ENCODE measurements around the gene CTDSPL2. TPM values are rescaled to one million over a fixed set of nuclear protein-coding genes. Genes with fewer than 3 reads are reported as not detected.

The CTDSPL2 gene
- total RNA-seq = 60.1 and 69.3 TPM in 2 replicates

GRCh38 chr15:44426975-44427755, at the start of gene CTDSPL2:
Gene CTDSPL2 (plus strand): TSS chr15:44427629. CDS start chr15:44459015, 31,386 bp downstream.

GRCh38 chr15:44536962-44537734, 109.7 kb downstream of the CTDSPL2 start, which contains the start of gene EIF3J:
Gene EIF3J (plus strand): TSS chr15:44537147. CDS start chr15:44537195, 48 bp downstream.

Other genes starting within 250 kb of the CTDSPL2 start
- 2.7 and 2.8 TPM in 2 replicates for gene FRMD5, start 232.4 kb upstream of the CTDSPL2 start, total RNA-seq
- 50.9 and 61.4 TPM in 2 replicates for gene GOLM2, start 138.9 kb upstream of the CTDSPL2 start, total RNA-seq
- 93.3 and 101 TPM in 2 replicates for gene EIF3J, start 109.5 kb downstream of the CTDSPL2 start, total RNA-seq
- 75.5 and 139 TPM in 2 replicates for gene SPG11, start 236.0 kb downstream of the CTDSPL2 start, total RNA-seq

All from nasal cavity respiratory epithelium epithelial cell of viscerocranial mucosa (primary cell).